HepG2 (cell line): ENCODE measurements around the gene MAGI1. TPM values are rescaled to one million over a fixed set of nuclear protein-coding genes. Genes with fewer than 3 reads are reported as not detected.
A peak's percentile ranks its signal among the peaks of the same experiment; 100 is the strongest.

Experiments
- ATAC-seq: fragments of 200-7000 bp; cut with Tn5 transposase; 3 replicates; pipeline ENCODE4 v1.9.1; 2020; ENCODE audit warnings: mild to moderate bottlenecking, moderate library complexity
- BruUV-seq: library from RNA; stranded (reverse); fragments of 400-500 nt; replicated peaks from 2 replicates; lab custom pipeline; 2021; lab: Mats Ljungman, UMichigan
- CTCF ChIA-PET: fragments of 300-600 bp; formaldehyde crosslinking; extraction: SDS; loops from one replicate; lab custom pipeline; 2021; ENCODE audit warnings: low total read pairs, inconsistent platforms, low intra/inter-chr PET ratio; lab: Yijun Ruan, JAX
- POLR2A ChIA-PET: fragments of 350-600 bp; sonication (Branson Sonifier 250); formaldehyde crosslinking; loops from one replicate; lab custom pipeline; 2020; ENCODE audit warnings: antibody characterized with exemption, inconsistent platforms; lab: Yijun Ruan, JAX
- DNase-seq: peaks from one replicate; pipeline ENCODE4 v3.0.0-alpha.2; 2015; ENCODE audit warnings: low spot score
- FAIRE-seq: peaks from 3 replicates; lab custom pipeline; 2011; peaks lifted over from hg19 to GRCh38; lab: Jason Lieb, UNC
- H2AFZ ChIP-seq: one replicate; pipeline ENCODE4 v1.6.1; 2011; ENCODE audit warnings: low read length, inconsistent platforms
- H3K27ac ChIP-seq: fragments of 300-600 bp; 3 replicates; pipeline ENCODE4 v1.8.0; 2011; ENCODE audit warnings: mixed run types, mild to moderate bottlenecking, mixed read lengths, low read length, inconsistent platforms; ENCODE audit not compliant: insufficient read depth; ENCODE audit errors: extremely low read length
- H3K27me3 ChIP-seq, 2 experiments: fragments of 200-600 bp in 1 of 2; 2 replicates in 1 of 2; 3 replicates in 1 of 2; pipeline versions ENCODE4 v1.6.0 to v1.8.0; 2011; ENCODE audit warnings: low read length in 2 of 2, mild to moderate bottlenecking in 2 of 2, moderate library complexity in 2 of 2, inconsistent platforms in 1 of 2; ENCODE audit not compliant: insufficient read depth in 2 of 2, control insufficient read depth in 1 of 2
- H3K36me3 ChIP-seq, 2 experiments: fragments of 200-600 bp in 1 of 2; replicated peaks in 1 of 2; 2 replicates in 1 of 2; 3 replicates in 1 of 2; pipeline versions ENCODE4 v1.5.1 to v1.8.0; 2011; ENCODE audit warnings: low read length in 2 of 2, inconsistent platforms in 1 of 2; ENCODE audit not compliant: insufficient read depth in 2 of 2, control insufficient read depth in 1 of 2
- H3K4me1 ChIP-seq: 2 replicates; pipeline ENCODE4 v1.5.1; 2012; ENCODE audit warnings: low read length, inconsistent platforms; ENCODE audit not compliant: insufficient read depth
- H3K4me2 ChIP-seq: 2 replicates; pipeline ENCODE4 v1.6.0; 2011; ENCODE audit warnings: low read depth, low read length, inconsistent platforms
- H3K4me3 ChIP-seq, 3 experiments: fragments of 200-600 bp in 1 of 3; sonication (generic), shearing (Covaris generic) in 1 of 3; replicated peaks in 1 of 3; 2 replicates each; pipeline ENCODE4 v1.5.1; 2011 to 2016; ENCODE audit warnings: low read length in 3 of 3, inconsistent platforms in 2 of 3, low read depth in 2 of 3, mild to moderate bottlenecking in 2 of 3, control low read depth in 1 of 3, mixed read lengths in 1 of 3; ENCODE audit not compliant: insufficient read depth in 1 of 3
- H3K79me2 ChIP-seq: one replicate; pipeline ENCODE4 v1.6.1; 2011; ENCODE audit warnings: low read length, inconsistent platforms; ENCODE audit not compliant: insufficient read depth
- H3K9ac ChIP-seq: 2 replicates; pipeline ENCODE4 v1.6.0; 2011; ENCODE audit warnings: mild to moderate bottlenecking, low read depth, low read length, inconsistent platforms; ENCODE audit not compliant: insufficient read depth
- H3K9me3 ChIP-seq: 2 replicates; pipeline ENCODE4 v1.5.1; 2012; ENCODE audit warnings: mild to moderate bottlenecking, low read length
- H4K20me1 ChIP-seq: 2 replicates; pipeline ENCODE4 v1.6.0; 2011; ENCODE audit warnings: inconsistent platforms, mild to moderate bottlenecking, low read length, moderate library complexity; ENCODE audit not compliant: insufficient read depth
- E2F2 ChIP-seq: sonication (generic); formaldehyde crosslinking; IDR thresholded peaks from 2 replicates; pipeline ENCODE4 v1.4.0; 2020; ENCODE audit warnings: missing genetic modification reagents, borderline replicate concordance
- GFI1 ChIP-seq: sonication (generic); formaldehyde crosslinking; IDR thresholded peaks from 2 replicates; pipeline ENCODE4 v1.5.0; 2020; ENCODE audit warnings: missing genetic modification reagents, mild to moderate bottlenecking, borderline replicate concordance
- HOXD1 ChIP-seq: sonication (generic); formaldehyde crosslinking; IDR thresholded peaks from 2 replicates; pipeline ENCODE4 v1.5.0; 2020; ENCODE audit warnings: missing genetic modification reagents
- MEIS2 ChIP-seq: sonication (generic); formaldehyde crosslinking; IDR thresholded peaks from 2 replicates; pipeline ENCODE4 v1.9.0; 2021; ENCODE audit warnings: mild to moderate bottlenecking, missing genetic modification reagents
- NONO ChIP-seq, 2 experiments: fragments of 450-650 bp in 1 of 2; sonication (generic) in 1 of 2; formaldehyde crosslinking in 1 of 2; IDR thresholded peaks in 1 of 2; conservative IDR thresholded peaks in 1 of 2; 2 replicates each; pipeline versions ENCODE4 v1.6.1 to v1.8.0; 2017 to 2022; ENCODE audit warnings: mild to moderate bottlenecking in 1 of 2, missing genetic modification reagents in 1 of 2, moderate library complexity in 1 of 2
- RBM22 ChIP-seq: fragments of 200-400 bp; formaldehyde crosslinking; optimal IDR thresholded peaks from 2 replicates; pipeline ENCODE3; 2017; ENCODE audit warnings: mild to moderate bottlenecking, low read length, moderate library complexity
- SAP130 ChIP-seq: IDR thresholded peaks from 2 replicates; pipeline ENCODE4 v1.6.1; 2016; ENCODE audit warnings: low read depth
- SKI ChIP-seq: fragments of 450-650 bp; IDR thresholded peaks from one replicate; pipeline ENCODE4 v1.6.1; 2018; ENCODE audit warnings: mild to moderate bottlenecking; ENCODE audit not compliant: partially characterized antibody
- SMAD3 ChIP-seq: sonication (generic); formaldehyde crosslinking; IDR thresholded peaks from 2 replicates; pipeline ENCODE4 v1.4.0; 2020; ENCODE audit warnings: missing genetic modification reagents
- SP1 ChIP-seq, 2 experiments: fragments of 450-650 bp in 1 of 2; sonication (generic) in 1 of 2; formaldehyde crosslinking in 1 of 2; IDR thresholded peaks; 2 replicates each; pipeline versions ENCODE4 v1.4.0 to v1.6.1; 2016 to 2020; ENCODE audit warnings: missing genetic modification reagents in 1 of 2
- ZBTB2 ChIP-seq: sonication (generic); formaldehyde crosslinking; IDR thresholded peaks from 2 replicates; pipeline ENCODE4 v1.8.0; 2022; ENCODE audit warnings: low read depth, missing genetic modification reagents
- ZGPAT ChIP-seq: IDR thresholded peaks from 2 replicates; pipeline ENCODE4 v1.6.1; 2016; ENCODE audit warnings: mild to moderate bottlenecking
- ZNF18 ChIP-seq: sonication (generic); formaldehyde crosslinking; IDR thresholded peaks from 2 replicates; pipeline ENCODE4 v1.8.0; 2022; ENCODE audit warnings: mild to moderate bottlenecking, missing genetic modification reagents; ENCODE audit not compliant: insufficient replicate concordance
- WGBS: methylation state at CpG from one replicate; pipeline ENCODE4 v1.1.6; 2017; ENCODE audit warnings: low lambda C conversion rate; 5-methylcytosine and 5-hydroxymethylcytosine counted together
- in situ Hi-C: cut with HindIII; loops from 2 replicates; pipeline ENCODE4 v1.10.0; 2017; ENCODE audit warnings: low pct_unique_long_range_greater_than_20kb; ENCODE audit not compliant: extremely low pct_ligation_motif_present
- intact Hi-C: fragments of 100-400 bp; cut with micrococcal nuclease; formaldehyde crosslinking; loops from one replicate; pipeline ENCODE4 v1.10.0; 2022; ENCODE audit not compliant: unreplicated experiment
- polyA plus RNA-seq, 8 experiments: library from polyadenylated mRNA; depleted of rRNA in 3 of 8; stranded (reverse) in 7 of 8; unstranded in 1 of 8; fragments of >200 nt; fragmentation: Illumina TruSeq in 4 of 8; extraction: Trizol in 4 of 8; gene quantifications; 2 replicates each; pipeline versions ENCODE4 v1.2.1 to v1.2.3, GENCODE V29; 2011 to 2016; ENCODE audit warnings: low read depth in 4 of 8, missing spikeins in 1 of 8, mixed read lengths in 1 of 8; ENCODE audit not compliant: insufficient read depth in 1 of 8
- total RNA-seq, 5 experiments: library from RNA; depleted of rRNA; stranded (reverse); fragments of >200 nt; fragmentation: Illumina TruSeq; extraction: Trizol; gene quantifications; 2 replicates each; pipeline ENCODE4 v1.2.3, GENCODE V29; 2016; ENCODE audit warnings: low read depth in 1 of 5
- TF ChIP-seq, protein P1 (sequence below): sonication (generic); formaldehyde crosslinking; IDR thresholded peaks from 2 replicates; pipeline ENCODE4 v1.8.1; 2023; ENCODE audit warnings: mild to moderate bottlenecking, moderate library complexity, missing genetic modification reagents
- TF ChIP-seq, protein P2 (sequence below): sonication (generic); formaldehyde crosslinking; IDR thresholded peaks from 2 replicates; pipeline ENCODE4 v1.4.0; 2020; ENCODE audit warnings: mild to moderate bottlenecking, missing genetic modification reagents

The MAGI1 gene
- total and polyA plus RNA-seq, 2 of the 13 experiments (the other 11 are each of a cell fraction or from before 2014, with no cell fraction given) = 22.2 to 26.0 TPM

DNA sequence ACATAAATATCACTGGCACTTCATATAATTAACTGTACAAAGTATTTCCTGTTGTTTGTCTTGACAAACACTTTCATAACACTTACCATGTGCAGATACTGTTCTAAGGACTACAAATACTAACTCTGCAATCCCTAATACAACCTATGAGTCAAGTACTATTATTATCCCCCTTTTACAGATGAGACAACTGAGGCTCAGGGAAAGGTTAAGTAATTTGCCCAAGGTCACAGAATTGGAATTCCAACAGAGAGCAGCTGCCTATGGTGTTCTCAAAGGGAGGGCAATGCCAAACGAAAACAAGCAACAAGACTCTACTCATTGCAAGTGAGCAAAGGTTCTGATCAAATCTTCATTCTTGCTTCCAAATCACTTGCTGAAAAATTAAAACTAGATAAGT, 85.9 kb downstream of the MAGI1 start (continued):
- no peak for TF ChIP-seq ZNF18
- TF ChIP-seq MEIS2 (CRISPR knock-in tag) = no peak
- TF ChIP-seq SMAD3 (CRISPR knock-in tag) = no peak
- no peak for TF ChIP-seq E2F2
- TF ChIP-seq SP1 (IDR thresholded peaks at IDR 0.05) = no peak
- TF ChIP-seq SP1 (CRISPR knock-in tag; IDR thresholded peaks at IDR 0.05) = no peak
- TF ChIP-seq HOXD1 (CRISPR knock-in tag) = no peak
- TF ChIP-seq NONO (IDR thresholded peaks at IDR 0.05) = no peak
- TF ChIP-seq NONO (CRISPR knock-in tag; conservative IDR thresholded peaks at IDR 0.05) = no peak

DNA sequence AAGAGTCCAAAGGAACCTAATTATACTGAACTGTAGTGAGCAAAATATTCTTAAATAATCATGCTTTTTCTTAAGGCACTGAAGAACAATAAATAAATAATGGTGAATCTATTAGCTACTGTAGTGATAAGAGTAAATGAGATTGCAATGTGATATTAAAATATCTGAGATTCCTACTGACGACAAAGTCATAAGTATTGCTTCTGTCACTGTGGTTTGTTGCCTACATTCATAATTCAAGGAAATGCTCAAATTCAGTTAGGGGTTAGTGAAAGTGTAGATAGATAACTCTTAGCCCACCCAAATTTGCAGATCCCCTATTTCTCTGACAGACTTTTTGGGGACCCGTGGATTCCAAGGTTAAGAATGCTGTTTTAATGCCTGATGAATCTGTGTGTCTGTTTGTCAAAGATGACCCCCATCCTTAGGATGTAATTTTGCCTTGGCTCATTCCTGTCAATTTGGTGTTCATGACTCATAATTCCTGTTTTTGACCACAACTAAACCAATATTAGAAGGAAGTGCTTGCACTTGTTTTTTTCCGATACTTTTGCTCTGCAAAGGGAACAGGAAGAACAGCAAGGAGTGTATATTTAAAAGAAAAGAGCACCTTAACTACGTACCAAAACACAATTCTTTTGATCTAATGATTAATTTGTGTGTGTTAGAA, 86.7 kb downstream of the MAGI1 start:
- no peaks in the 10 kb centered on the region for H3K36me3 ChIP-seq
- ATAC-seq (no peak), DNase-seq (peak; percentile 74), FAIRE-seq (no peak)
- WGBS = 74% methylated on average over 4 of the region's 4 CpGs
- H3K27ac ChIP-seq = peak overlapping the region; percentile 78
- no peak overlapping the region for H3K4me3 ChIP-seq
- CTCF ChIA-PET = no interaction called here
- H3K4me2 ChIP-seq = no peak overlapping the region
- peaks cover 74% of the 10 kb centered on the region for H3K79me2 ChIP-seq
- BruUV-seq = no TSS peak
- no peaks in the 10 kb centered on the region for H4K20me1 ChIP-seq
- intact Hi-C loops (loop anchor here (2.0 to 5.0 kb wide), 3 partner anchors 40 to 87 kb away; partner anchors contain the start of gene MAGI1), in situ Hi-C loops (no loop called here)
- no peaks in the 10 kb centered on the region for H3K27me3 ChIP-seq
- no peak overlapping the region for H3K9ac ChIP-seq
- H3K9me3 ChIP-seq = no peaks in the 10 kb centered on the region
- H2AFZ ChIP-seq = no peak overlapping the region
- H3K4me1 ChIP-seq = peaks cover 83% of the 10 kb centered on the region
- POLR2A ChIA-PET = no interaction called here
- TF ChIP-seq SAP130 (peak; percentile 56), ZBTB2 (CRISPR knock-in tag) (no peak), SKI (no peak), RBM22 (no peak), ZGPAT (CRISPR knock-in tag) (0 out of 2 replicates have a peak, but pooled peaks have one; percentile 22), GFI1 (CRISPR knock-in tag) (peak; percentile 58; the same call in 1 of the 2 replicates)
- TF ChIP-seq, protein P1, sequence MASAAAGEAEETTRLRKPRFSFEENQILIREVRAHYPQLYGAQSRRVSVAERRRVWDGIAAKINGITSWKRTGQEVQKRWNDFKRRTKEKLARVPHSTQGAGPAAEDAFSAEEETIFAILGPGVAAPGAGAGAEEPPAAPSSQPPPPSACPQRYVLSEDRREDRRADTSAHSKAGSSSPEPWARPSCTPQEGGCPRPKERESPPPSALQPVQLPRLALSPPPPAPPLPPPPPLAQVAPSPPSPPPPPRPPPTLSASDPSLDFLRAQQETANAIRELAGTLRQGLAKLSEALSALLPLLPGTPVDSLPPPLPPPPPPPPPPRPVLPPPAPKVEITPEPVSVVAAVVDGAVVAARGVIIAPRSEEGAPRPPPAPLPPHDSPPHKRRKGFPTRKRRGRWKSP (CRISPR knock-in tag) = no peak
- TF ChIP-seq, protein P2, sequence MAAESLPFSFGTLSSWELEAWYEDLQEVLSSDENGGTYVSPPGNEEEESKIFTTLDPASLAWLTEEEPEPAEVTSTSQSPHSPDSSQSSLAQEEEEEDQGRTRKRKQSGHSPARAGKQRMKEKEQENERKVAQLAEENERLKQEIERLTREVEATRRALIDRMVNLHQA = no peak
